Duodenal mucosa (tissue), 2 donors: Measurements from ENCODE around the gene DMD.

Source experiments
- H3K27ac ChIP-seq: one replicate; pipeline ENCODE4 v1.7.0; 2013; ENCODE audit warnings: low read depth, low read length
- H3K27me3 ChIP-seq, 2 donors: one replicate each; pipeline ENCODE4 v1.7.0; 2013; ENCODE audit warnings: low read length in 2 of 2, control low read depth in 1 of 2; ENCODE audit not compliant: insufficient read depth in 2 of 2, control insufficient read depth in 1 of 2
- H3K36me3 ChIP-seq, 2 donors: one replicate each; pipeline ENCODE4 v1.7.0; 2013; ENCODE audit warnings: low read length in 2 of 2, control low read depth in 1 of 2; ENCODE audit not compliant: insufficient read depth in 2 of 2, control insufficient read depth in 1 of 2
- H3K4me1 ChIP-seq, 2 donors: one replicate each; pipeline ENCODE4 v1.7.0; 2013; ENCODE audit warnings: low read length in 2 of 2, control low read depth in 1 of 2; ENCODE audit not compliant: insufficient read depth in 2 of 2, control insufficient read depth in 1 of 2
- H3K4me3 ChIP-seq, 2 donors: one replicate each; pipeline ENCODE4 v1.7.0; 2013; ENCODE audit warnings: low read length in 2 of 2, low read depth in 1 of 2
- H3K9ac ChIP-seq, 2 donors: one replicate each; pipeline ENCODE4 v1.7.0; 2013; ENCODE audit warnings: low read length in 2 of 2, low read depth in 1 of 2
- H3K9me3 ChIP-seq, 2 donors: one replicate each; pipeline ENCODE4 v1.7.0; 2013; ENCODE audit warnings: low read length in 2 of 2, control low read depth in 1 of 2; ENCODE audit not compliant: control insufficient read depth in 1 of 2

Gene DMD

GRCh38 chrX:32614707-32615106 lies 596.6 kb downstream of the DMD start:
- Histone ChIP-seq H3K9me3 (no peaks in the 10 kb centered on the region), H3K4me3 (no peak overlapping the region), H3K27ac (no peak overlapping the region), H3K36me3 (no peaks in the 10 kb centered on the region), H3K9ac (no peak overlapping the region), H3K27me3 (no peaks in the 10 kb centered on the region), H3K4me1 (no peaks in the 10 kb centered on the region)

GRCh38 chrX:32599156-32599555 lies 612.2 kb downstream of the DMD start:
- no peak overlapping the region for H3K4me3 ChIP-seq
- H3K27me3 ChIP-seq, result no peaks in the 10 kb centered on the region
- H3K4me1 ChIP-seq, result no peaks in the 10 kb centered on the region
- no peak overlapping the region for H3K9ac ChIP-seq
- H3K27ac ChIP-seq, result no peak overlapping the region
- no peaks in the 10 kb centered on the region for H3K36me3 ChIP-seq
- H3K9me3 ChIP-seq, result no peaks in the 10 kb centered on the region

- no peaks in the 10 kb centered on the region for H3K9me3 ChIP-seq
- no peaks in the 10 kb centered on the region for H3K4me1 ChIP-seq
- no peak overlapping the region for H3K27ac ChIP-seq
- H3K36me3 ChIP-seq, result no peaks in the 10 kb centered on the region
- H3K4me3 ChIP-seq, result no peak overlapping the region
- no peak overlapping the region for H3K9ac ChIP-seq
- no peaks in the 10 kb centered on the region for H3K27me3 ChIP-seq
These were observed 612.6 kb downstream of the DMD start for GRCh38 chrX:32598707-32599106.

- Histone ChIP-seq H3K27ac (no peak overlapping the region), H3K4me1 (no peaks in the 10 kb centered on the region), H3K4me3 (no peak overlapping the region), H3K27me3 (no peaks in the 10 kb centered on the region), H3K9me3 (no peaks in the 10 kb centered on the region), H3K36me3 (no peaks in the 10 kb centered on the region), H3K9ac (no peak overlapping the region)
These were observed 613.6 kb downstream of the DMD start for GRCh38 chrX:32597777-32598176.

GRCh38 chrX:32592786-32593185 lies 618.6 kb downstream of the DMD start:
- Histone ChIP-seq H3K9ac (no peak overlapping the region), H3K27me3 (no peaks in the 10 kb centered on the region), H3K27ac (no peak overlapping the region), H3K4me1 (no peaks in the 10 kb centered on the region), H3K36me3 (no peaks in the 10 kb centered on the region), H3K4me3 (no peak overlapping the region), H3K9me3 (no peaks in the 10 kb centered on the region)

- H3K9ac ChIP-seq, result no peak overlapping the region
- H3K27me3 ChIP-seq, result no peaks in the 10 kb centered on the region
- H3K27ac ChIP-seq, result no peak overlapping the region
- H3K9me3 ChIP-seq, result no peaks in the 10 kb centered on the region
- H3K4me1 ChIP-seq, result no peaks in the 10 kb centered on the region
- no peak overlapping the region for H3K4me3 ChIP-seq
- H3K36me3 ChIP-seq, result no peaks in the 10 kb centered on the region
These were observed 619.8 kb downstream of the DMD start for GRCh38 chrX:32591589-32591988.

- no peaks in the 10 kb centered on the region for H3K27me3 ChIP-seq
These were observed 628.6 kb downstream of the DMD start for GRCh38 chrX:32582729-32583128.

GRCh38 chrX:32576885-32577284 lies 634.5 kb downstream of the DMD start:
- Histone ChIP-seq H3K27me3 (no peaks in the 10 kb centered on the region), H3K9ac (no peak overlapping the region), H3K4me1 (no peaks in the 10 kb centered on the region), H3K9me3 (no peaks in the 10 kb centered on the region), H3K27ac (no peak overlapping the region), H3K4me3 (no peak overlapping the region), H3K36me3 (no peaks in the 10 kb centered on the region)

More at GRCh38 chrX:32582729-32583128, 628.6 kb downstream of the DMD start:
- no peak overlapping the region for H3K27ac ChIP-seq
- no peaks in the 10 kb centered on the region for H3K4me1 ChIP-seq
- no peaks in the 10 kb centered on the region for H3K9me3 ChIP-seq
- H3K9ac ChIP-seq, result no peak overlapping the region
- H3K36me3 ChIP-seq, result no peaks in the 10 kb centered on the region
- no peak overlapping the region for H3K4me3 ChIP-seq

GRCh38 chrX:32572644-32573043 lies 638.7 kb downstream of the DMD start:
- Histone ChIP-seq H3K9ac (no peak overlapping the region), H3K4me3 (no peak overlapping the region), H3K9me3 (no peaks in the 10 kb centered on the region), H3K4me1 (no peaks in the 10 kb centered on the region), H3K27ac (no peak overlapping the region), H3K36me3 (no peaks in the 10 kb centered on the region), H3K27me3 (no peaks in the 10 kb centered on the region)

- H3K4me1 ChIP-seq, result no peaks in the 10 kb centered on the region
- H3K27me3 ChIP-seq, result no peaks in the 10 kb centered on the region
- no peaks in the 10 kb centered on the region for H3K9me3 ChIP-seq
- no peak overlapping the region for H3K27ac ChIP-seq
- no peak overlapping the region for H3K4me3 ChIP-seq
- H3K9ac ChIP-seq, result no peak overlapping the region
- no peaks in the 10 kb centered on the region for H3K36me3 ChIP-seq
These were observed 639.8 kb downstream of the DMD start for GRCh38 chrX:32571579-32571978.

- no peaks in the 10 kb centered on the region for H3K4me1 ChIP-seq
- no peak overlapping the region for H3K27ac ChIP-seq
- H3K9ac ChIP-seq, result no peak overlapping the region
- no peaks in the 10 kb centered on the region for H3K27me3 ChIP-seq
- H3K4me3 ChIP-seq, result no peak overlapping the region
- H3K36me3 ChIP-seq, result no peaks in the 10 kb centered on the region
- no peaks in the 10 kb centered on the region for H3K9me3 ChIP-seq
These were observed 649.1 kb downstream of the DMD start for GRCh38 chrX:32562261-32562660.
